ENCODE results near the gene KRABD2.
"Not testable (repeated sequence)": the region's sequence is repeated elsewhere in the genome, so short reads cannot be mapped to it uniquely, and the experiment has no call there.

The KRABD2 gene

DNA sequence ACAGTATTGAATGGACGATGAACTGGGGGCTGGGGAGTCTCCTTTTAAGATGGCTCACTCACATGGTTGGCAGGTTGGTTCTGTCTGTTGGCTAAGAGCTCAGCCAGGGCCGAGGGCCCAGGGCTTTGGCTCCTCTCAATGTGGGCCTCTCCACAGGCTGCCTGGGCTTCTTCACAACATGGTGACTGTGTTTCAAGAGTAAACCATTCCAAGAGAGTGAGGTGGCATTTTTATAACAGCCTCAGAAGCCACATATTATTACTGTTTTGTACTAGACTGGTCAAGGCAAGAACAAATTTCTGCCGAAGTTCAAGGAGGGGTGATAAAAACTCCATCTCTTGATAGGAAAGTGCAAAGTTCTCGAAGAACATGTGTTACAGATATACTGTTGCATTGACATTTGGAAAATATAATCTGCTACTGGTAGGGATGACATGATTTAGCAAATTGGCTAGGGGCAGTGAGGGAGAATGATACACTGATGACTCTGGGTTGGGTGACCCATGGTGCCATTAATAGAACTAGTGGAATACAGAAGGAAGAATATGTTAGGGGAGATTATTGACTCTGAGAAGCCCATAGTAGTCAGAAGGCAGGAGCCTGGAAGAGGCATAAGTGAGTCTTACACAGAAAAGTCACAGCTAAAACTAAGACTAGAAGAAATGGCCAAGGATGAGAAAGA lies 13.7 kb downstream of the KRABD2 start:
- in situ Hi-C loops (cut with MboI; ENCODE audit: low sequenced_read_pairs): no loop called here

DNA sequence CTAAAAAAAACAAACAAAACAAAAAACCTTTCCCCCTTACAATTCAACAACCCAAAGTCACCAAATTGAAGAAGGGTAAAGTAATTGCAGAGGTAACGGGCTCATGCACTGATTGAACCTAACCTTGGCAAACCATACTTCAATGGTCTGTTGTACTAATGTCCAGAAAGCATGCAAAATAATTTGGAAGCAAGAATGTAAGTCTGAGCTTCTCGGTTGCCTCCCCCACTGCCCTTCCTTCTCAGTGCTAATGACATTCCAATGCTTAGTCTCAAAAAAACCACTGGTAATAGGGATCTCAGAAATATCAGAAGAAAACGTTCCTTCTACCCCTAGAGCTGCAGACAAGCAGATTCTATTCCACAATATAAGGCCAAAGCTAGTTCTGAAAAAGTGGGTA lies 15.8 kb downstream of the KRABD2 start:
- in situ Hi-C loops (cut with MboI; ENCODE audit: low sequenced_read_pairs): no loop called here

DNA sequence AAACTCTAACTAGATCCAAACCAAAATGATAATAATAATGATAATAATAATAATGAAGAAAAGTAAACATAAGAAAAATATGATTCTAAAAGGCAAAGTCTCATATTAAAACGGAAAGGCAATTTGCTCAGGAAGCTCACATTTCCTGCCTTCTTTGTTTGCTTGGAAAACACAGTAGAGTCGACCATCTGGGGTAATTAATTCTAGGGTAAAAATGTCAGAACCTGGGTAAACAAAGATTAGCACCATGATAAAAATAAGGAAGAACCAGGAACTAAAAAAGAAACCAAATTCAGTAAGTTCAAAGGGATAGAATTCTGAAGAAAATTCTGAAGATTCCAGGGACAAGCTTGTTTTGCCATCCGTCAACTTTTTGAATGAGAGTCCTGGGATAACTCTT lies 16.2 kb downstream of the KRABD2 start:
- in situ Hi-C loops (cut with MboI; ENCODE audit: low sequenced_read_pairs): no loop called here

DNA sequence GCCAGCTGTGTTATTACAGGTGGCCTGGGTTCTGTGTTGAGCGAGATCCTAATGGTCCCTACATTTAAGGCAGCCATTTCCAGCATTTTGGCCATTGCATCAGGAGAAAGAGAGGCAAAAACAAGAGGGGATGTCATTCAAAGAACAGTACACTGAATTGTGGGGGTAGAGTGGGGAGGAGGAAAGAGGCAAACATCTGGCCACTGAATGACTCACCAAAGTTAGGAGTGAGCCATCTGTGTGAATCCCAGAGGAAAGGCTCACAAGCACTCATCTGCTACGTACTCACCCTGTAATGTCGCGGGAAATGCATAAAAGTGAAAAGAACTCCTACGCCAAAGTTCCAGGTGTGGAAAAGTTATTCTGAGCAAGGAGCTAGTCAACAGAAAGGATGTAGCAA lies 16.7 kb downstream of the KRABD2 start:
- in situ Hi-C loops (cut with MboI; ENCODE audit: low sequenced_read_pairs): no loop called here

DNA sequence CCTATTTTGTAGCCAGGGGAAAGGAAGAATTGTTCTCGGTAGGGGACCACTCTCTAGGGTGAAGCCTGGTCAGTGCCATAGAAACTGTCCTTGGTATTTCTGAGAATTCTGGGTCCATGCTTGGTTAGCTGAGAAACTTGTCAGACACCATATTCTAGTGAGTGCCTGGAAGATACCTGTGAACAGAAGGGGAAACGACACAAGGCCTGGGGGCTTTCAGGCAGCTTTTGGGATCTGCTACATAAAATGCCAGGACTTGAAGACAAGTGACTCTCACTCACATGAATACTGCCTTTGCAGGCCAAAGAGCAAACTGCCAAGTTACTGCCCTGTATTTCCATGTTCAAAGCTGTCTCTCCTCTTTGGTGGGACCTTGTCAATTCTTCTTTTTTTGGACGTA lies 18.6 kb downstream of the KRABD2 start:
- in situ Hi-C loops (cut with MboI; ENCODE audit: low sequenced_read_pairs): no loop called here

DNA sequence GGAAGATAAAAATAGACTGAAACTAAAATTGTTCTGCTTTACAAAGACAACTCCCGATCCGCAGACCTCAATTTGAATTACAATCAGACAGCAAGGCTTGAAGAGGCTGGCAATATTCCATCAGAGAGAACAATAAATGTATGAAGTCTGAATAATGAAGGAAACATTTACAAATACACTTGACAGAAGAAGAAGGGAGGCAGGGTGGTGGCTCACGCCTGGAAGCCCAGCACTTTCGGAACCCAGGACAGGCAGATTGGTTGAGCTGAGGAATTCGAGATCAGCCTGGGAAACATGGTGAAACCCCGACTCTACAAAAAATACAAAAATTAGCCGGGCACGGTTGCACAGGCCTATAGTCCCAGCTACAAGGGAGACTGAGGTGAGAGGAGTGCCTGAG lies 22.3 kb downstream of the KRABD2 start:
- in situ Hi-C loops (cut with MboI; ENCODE audit: low sequenced_read_pairs): no loop called here

DNA sequence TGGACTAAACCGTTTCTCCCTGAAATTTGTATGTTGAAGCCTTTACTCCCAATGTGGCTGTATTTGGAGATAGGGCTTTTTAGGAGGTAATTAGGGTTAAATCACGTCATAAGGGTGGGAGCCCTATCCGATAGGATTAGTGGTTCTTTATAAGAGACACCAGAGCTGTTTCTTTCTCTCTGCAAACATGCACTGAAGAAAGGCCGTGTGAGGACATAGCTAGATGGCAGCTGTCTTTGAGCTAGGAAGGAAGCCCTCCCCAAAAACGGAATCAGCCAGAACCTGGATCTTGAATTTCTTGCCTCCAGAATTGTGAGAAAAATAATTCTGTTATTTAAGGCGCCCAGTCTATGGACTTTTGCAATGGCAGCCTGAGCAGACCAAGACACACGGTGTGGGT lies 22.8 kb downstream of the KRABD2 start:
- in situ Hi-C loops (cut with MboI; ENCODE audit: low sequenced_read_pairs): no loop called here

DNA sequence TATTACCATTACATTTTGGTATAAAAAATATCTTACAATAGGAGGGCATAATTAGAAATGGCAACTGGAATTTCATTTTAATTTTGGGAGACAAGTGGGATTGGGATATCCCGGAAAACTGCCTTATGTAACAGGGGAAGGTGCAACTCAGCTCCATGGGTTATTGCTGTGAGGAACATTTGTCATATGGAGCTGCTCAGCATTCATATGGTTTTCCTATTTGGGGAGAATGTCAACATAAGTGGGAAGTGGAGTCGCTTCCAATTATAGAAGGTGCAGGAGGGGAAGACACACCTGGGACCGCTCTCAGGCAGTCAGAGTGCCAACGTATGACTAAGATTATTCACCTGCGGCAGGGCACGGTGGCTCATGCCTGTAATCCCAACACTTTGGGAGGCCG lies 26.2 kb downstream of the KRABD2 start:
- in situ Hi-C loops (cut with MboI; ENCODE audit: low sequenced_read_pairs): no loop called here

DNA sequence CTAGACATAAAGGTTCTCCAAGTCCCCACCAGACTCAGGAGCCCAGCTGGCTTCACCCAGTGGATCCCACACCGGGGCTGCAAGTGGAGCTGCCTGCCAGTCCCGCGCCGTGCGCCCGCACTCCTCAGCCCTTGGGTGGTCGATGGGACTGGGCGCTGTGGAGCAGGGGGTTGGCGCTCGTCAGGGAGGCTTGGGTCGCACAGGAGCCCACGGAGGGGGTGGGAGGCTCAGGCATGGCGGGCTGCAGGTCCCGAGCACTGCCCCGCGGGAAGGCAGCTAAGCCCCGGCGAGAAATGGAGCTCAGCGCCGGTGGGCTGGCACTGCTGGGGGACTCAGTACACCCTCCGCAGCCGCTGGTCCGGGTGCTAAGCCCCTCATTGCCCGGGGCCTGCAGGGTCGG lies 29.5 kb downstream of the KRABD2 start:
- in situ Hi-C loops (cut with MboI; ENCODE audit: low sequenced_read_pairs): not testable (repeated sequence)

DNA sequence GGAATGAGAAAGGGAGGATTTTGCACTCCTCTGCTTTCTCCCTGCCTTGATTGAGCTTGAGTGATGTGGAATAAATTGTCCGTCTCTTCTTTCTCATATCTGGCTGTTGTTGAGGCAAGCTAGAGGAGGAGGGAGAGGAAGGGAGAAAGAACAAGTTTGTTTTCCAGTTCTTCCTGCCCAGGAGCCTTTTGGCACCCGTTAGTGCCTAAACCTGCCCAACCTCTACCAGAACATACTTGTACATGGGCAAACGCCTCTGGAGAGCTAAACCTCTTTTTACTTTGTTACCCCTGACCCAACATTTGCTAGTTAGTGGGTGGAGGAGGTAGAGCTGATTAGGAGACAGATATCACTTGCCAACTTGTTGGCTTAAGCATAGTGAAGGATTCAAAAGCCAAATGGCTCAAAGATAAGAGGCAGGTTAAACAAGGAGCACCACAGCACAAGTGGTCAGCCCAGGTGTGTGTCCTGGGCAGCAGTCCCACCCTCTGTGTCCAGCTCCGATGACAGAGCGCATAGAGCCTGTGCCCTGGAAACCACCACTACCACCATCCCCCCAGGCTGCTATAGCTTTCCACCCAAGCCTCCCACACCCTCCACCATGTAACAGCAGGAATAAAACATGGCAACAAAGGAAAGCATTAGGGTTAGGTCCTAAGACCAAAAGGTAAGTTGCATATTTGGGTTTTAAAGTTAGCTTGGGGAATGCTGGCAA lies 30.4 kb downstream of the KRABD2 start:
- in situ Hi-C loops (cut with MboI; ENCODE audit: low sequenced_read_pairs): no loop called here

DNA sequence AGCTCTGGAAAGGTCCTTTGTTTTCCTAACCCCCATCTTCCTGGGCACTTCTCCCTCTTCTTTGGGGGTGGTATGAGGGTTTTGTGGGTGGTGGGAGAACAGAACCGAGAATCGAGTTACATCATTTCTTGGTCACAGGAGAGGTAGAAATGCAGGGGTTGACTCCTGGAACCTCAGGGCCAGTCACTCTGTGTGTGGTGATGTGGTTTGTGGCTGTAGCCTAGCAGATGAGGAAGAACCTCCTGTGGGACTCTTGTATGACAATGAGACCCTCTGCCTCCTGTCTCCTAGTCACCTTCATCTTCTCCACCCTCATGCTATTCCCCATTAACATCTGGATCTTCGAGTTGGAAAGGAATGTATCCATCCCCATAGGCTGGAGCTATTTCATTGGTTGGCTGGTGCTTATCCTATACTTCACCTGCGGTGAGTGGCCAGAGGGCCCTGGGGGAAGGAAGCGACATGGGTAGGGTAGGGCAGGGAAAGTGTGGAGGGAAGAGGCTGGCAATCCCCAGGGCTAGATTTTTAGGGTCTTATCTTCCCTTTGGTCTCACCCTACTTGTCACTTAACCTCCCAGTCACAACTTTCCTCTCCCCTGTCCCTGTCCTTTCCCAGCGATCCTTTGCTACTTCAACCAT lies 31.3 kb downstream of the KRABD2 start:
- in situ Hi-C loops (cut with MboI; ENCODE audit: low sequenced_read_pairs): no loop called here

DNA sequence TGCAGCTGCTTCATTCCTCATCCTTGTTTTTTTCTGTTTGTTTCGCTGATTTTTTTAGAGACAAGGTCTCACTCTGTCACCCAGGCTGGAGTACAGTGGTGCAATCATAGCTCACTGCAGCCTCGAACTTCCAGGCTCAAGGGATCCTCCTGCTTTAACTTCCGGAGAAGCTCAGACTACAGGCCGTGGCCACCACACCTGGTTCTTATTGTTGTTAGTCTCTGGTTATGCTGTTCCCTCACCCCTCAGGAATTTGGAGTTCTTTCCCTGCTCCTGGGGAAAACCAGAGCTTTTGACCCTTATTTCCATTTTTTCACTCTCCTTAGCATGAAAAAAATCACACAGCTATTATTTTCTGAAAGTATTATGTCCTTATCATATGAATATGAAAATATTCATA lies 35.0 kb downstream of the KRABD2 start:
- in situ Hi-C loops (cut with MboI; ENCODE audit: low sequenced_read_pairs): no loop called here

DNA sequence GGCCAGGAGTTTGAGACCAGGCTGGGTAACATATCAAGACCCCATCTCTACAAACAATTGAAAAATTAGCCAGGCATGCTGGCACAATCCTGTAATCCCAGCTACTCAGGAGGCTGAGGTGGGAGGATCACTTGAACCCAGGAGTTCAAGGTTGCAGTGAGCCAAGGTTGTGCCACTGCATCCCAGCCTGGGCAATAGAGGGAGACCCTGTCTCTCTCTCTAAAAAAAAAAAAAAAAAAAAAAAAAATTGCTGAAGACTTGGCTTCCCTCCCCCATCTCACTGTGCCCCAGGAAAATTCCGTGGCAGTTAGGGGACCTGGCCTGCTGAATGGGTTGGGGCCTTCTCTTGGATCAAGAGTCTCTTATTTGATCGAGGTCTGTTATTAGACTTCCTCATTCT lies 37.0 kb downstream of the KRABD2 start, which contains the start of gene ODF4:
Gene ODF4, plus strand, starts transcription at position 301 of the 400 bp plus-strand sequence. CDS start 212 bp downstream, outside the sequence.
- in situ Hi-C loops (cut with MboI; ENCODE audit: low sequenced_read_pairs): no loop called here

DNA sequence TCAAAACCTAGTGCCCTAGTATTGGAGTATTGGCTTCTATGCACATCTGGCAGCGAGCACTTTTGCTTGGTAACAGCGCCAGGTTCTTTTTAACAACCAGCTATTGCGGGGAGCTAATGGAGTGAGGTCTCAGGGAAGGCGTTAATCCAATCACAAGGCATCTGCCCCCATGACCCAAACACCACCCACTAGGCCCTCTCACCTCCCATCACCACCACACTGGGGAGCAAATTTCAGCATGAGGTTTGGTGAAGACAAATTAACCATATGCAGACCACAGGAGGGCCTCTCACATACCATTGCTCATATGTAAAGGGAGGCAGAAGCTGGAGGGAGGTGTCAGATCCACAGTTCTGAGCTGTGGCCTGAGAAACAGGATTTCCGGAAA lies 37.8 kb downstream of the KRABD2 start:
- in situ Hi-C loops (cut with MboI; ENCODE audit: low sequenced_read_pairs): no loop called here

DNA sequence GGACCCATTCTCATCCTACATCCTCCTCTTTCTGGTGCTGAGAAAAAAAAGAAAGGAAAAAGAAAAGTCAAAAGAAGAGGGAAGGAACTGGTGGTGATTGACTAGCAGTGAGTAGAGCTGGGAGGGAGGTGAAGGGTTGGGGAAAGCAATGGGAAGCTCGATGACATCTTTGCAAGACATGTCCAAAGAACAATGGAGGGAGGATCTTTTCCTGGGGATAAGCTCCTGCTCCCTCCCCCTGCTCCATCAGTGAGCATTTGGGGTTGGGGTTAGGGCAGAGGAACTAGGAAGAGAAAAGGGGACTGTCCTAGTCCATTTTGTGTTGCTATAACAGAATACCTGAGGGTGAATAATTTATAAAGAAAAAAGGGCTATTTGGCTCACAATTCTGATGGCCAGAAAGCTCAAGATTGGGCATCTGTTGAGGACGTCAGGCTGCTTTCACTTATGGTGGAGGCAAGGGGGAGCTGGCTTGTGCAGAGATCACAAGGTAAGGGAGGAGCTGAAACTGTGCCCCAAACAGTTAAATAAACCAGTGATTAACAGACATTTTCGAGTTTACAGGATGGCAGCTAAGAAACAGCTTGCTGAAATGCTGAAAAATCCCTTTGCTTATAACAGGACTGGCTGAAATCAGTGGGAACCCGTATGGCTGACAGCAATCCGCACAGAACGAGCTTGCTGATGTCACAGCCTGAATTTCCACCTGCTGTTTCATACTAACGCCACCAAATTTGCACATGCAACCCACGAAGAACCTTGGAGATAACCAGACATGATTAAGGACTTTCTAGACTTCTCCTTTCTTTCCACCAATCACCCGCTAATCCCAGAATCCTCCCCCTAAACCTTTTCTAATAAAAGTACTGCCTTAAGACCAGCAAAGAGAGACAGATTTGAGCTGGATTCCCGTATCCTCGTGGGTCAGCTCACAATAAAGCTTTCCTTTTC lies 38.4 kb downstream of the KRABD2 start:
- in situ Hi-C loops (cut with MboI; ENCODE audit: low sequenced_read_pairs): no loop called here

DNA sequence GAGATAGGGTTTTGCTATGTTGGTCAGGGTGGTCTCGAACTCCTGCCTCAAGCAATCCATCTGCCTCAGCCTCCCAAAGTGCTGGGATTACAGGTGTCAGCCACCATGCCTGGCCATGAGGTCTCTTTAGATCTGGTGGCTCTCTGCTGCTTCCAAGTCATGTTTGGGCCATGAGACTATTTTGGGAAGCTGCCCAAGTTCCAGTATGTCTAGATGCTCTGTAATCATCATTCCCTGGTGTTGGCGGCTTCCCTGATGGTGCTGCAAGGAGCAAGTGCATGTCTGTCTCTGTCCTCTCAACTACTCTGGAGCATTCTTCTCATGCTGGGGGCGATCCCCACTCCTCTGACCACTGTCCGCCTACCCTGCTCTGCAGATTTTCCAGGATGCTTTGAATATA lies 43.2 kb downstream of the KRABD2 start:
- in situ Hi-C loops (cut with MboI; ENCODE audit: low sequenced_read_pairs): no loop called here

DNA sequence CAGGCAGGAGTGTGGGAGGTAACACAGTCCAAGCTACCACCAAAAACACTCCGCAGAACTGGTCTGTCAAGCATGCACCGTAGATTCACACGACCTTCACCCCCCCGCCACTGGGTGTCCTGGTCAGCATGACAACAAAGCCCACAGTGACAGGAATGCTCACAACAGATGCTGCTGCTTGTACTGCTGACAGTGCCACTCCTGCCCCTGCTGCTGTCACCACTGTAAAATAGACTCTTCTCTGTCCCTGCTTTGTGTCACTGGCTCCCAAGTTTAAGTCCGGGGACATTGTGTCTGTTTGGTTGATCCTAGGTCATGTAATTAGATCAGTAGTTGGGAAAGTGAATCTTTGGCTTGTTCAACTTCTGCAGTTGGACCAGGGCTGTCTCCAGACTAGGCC lies 43.8 kb downstream of the KRABD2 start:
- in situ Hi-C loops (cut with MboI; ENCODE audit: low sequenced_read_pairs): no loop called here

DNA sequence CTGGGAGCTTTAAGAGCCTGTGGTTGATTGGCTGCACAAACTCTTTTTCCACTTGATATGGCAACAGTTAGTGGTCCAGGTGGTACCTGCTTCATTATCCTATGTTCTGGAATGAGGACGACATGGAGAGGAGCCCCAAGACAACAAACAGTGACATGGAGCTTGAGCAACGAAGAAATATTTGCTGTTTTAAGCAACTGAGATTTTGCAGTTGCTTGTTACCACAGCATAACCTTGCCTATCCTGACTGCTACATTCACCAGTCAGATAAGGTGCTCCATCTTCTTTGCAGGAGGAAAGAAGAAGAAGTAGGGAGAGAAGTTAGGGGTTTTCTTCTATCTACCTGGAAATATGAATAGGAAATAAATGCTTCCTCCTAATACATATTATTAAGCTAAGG lies 44.4 kb downstream of the KRABD2 start:
- in situ Hi-C loops (cut with MboI; ENCODE audit: low sequenced_read_pairs): no loop called here

DNA sequence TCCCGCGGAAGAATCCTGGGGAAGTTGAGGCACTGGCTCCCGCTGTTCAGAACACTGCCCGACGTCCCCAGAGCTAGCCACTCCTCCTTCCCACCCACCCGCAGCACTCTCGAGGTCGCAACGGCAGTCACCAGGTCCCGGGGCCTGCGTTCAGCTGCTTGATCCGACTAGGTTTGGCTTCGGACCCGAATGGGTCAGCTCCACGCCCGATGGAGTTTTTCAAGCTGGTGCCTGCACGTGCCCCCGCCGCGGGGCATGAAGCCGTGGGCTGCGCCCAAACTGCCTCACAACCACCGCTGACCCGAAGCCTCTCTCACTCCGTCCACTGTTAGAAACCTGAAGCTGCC lies 49.2 kb downstream of the KRABD2 start:
- in situ Hi-C loops (cut with MboI; ENCODE audit: low sequenced_read_pairs): no loop called here

Data from HL-60/S4 treated with phorbol 12-myristate 13-acetate at 8.2 ng/mL for 4 days and 3 days (cell line).